SK-N-MC (cell line): ENCODE data around the gene FBXL19.

Source experiments
- EZH2 ChIP-seq: fragments of 200-600 bp; sonication (generic); IDR thresholded peaks from one replicate; pipeline ENCODE4 v1.6.1; 2017; ENCODE audit warnings: antibody characterized with exemption
- FOXP2 ChIP-seq: optimal IDR thresholded peaks from 2 replicates; pipeline ENCODE3; 2011; ENCODE audit warnings: mild to moderate bottlenecking, moderate library complexity; ENCODE audit not compliant: insufficient read depth; ENCODE audit errors: extremely low read length, control extremely low read depth
- POLR2AphosphoS5 ChIP-seq: IDR thresholded peaks from 2 replicates; pipeline ENCODE4 v1.6.1; 2012; ENCODE audit warnings: mild to moderate bottlenecking, low read depth, low read length, borderline replicate concordance

GRCh38 chr16:30967795-30968194 is 44.4 kb downstream of the FBXL19 start:
- TF ChIP-seq EZH2, result no peak
- no peak for TF ChIP-seq POLR2AphosphoS5
- TF ChIP-seq FOXP2, result no peak
